ENCODE measurements around the gene ATP9A.

GRCh38 chr20:51731731-51732095 lies 36.5 kb downstream of the ATP9A start:
- TF ChIP-seq POLR2A (IDR thresholded peaks at IDR 0.05; ENCODE audit: low read depth, low read length) (no peak), POLR2AphosphoS5 (IDR thresholded peaks at IDR 0.05; ENCODE audit: low read depth, low read length) (no peak), TAF1 (IDR thresholded peaks at IDR 0.05; ENCODE audit: low read depth, low read length) (no peak)
